Transverse colon (tissue), 4 donors: Measurements from ENCODE around the gene STXBP5. TPM values are rescaled to one million over a fixed set of nuclear protein-coding genes. Genes with fewer than 3 reads are reported as not detected.

ENCODE experiments used
- DNase-seq: peaks from one replicate; pipeline ENCODE4 v3.0.0-alpha.2; 2019
- H3K27ac ChIP-seq, 4 donors: fragments of 200-600 bp; sonication (generic); 2 replicates each; pipeline ENCODE4 v1.5.1; 2016 to 2018; ENCODE audit warnings: inconsistent platforms in 4 of 4
- H3K27me3 ChIP-seq: fragments of 200-600 bp; sonication (generic); 2 replicates; pipeline ENCODE4 v1.5.1; 2017; ENCODE audit warnings: inconsistent platforms
- H3K36me3 ChIP-seq, 4 donors: fragments of 200-600 bp; sonication (generic); 2 replicates each; pipeline ENCODE4 v1.5.1; 2017 to 2019; ENCODE audit warnings: inconsistent platforms in 4 of 4
- H3K4me1 ChIP-seq, 4 donors: fragments of 200-600 bp; sonication (generic); 2 replicates each; pipeline ENCODE4 v1.5.1; 2017 to 2020; ENCODE audit warnings: inconsistent platforms in 4 of 4
- H3K4me3 ChIP-seq, 4 donors: fragments of 200-600 bp; sonication (generic); 1 replicate in 1 of 4; 2 replicates in 3 of 4; pipeline versions ENCODE4 v1.5.1 to v1.6.1; 2017 to 2019; ENCODE audit warnings: inconsistent platforms in 4 of 4
- H3K9me3 ChIP-seq, 2 donors: fragments of 200-600 bp; sonication (generic); 2 replicates each; pipeline ENCODE4 v1.5.1; 2017 to 2019; ENCODE audit warnings: inconsistent platforms in 2 of 2
- EP300 ChIP-seq: sonication (generic); formaldehyde crosslinking; IDR thresholded peaks from one replicate; pipeline ENCODE4 v1.6.1; 2017; ENCODE audit warnings: antibody characterized with exemption, low read depth
- POLR2A ChIP-seq: fragments of 450-650 bp; IDR thresholded peaks from one replicate; pipeline ENCODE4 v1.6.1; 2016; ENCODE audit warnings: antibody characterized with exemption, mild to moderate bottlenecking, moderate library complexity
- POLR2AphosphoS5 ChIP-seq, 3 donors: sonication (generic); formaldehyde crosslinking; IDR thresholded peaks; one replicate each; pipeline ENCODE4 v1.6.1; 2016; ENCODE audit warnings: antibody characterized with exemption in 3 of 3
- WGBS, 2 donors: methylation state at CpG; one replicate each; pipeline ENCODE4 v1.1.5; 2018; ENCODE audit warnings: low coverage in 1 of 2; 5-methylcytosine and 5-hydroxymethylcytosine counted together
- in situ Hi-C, 4 donors: fragments of 200-750 bp; cut with MboI; loops; one replicate each; pipeline versions ENCODE4 v1.15.0 to v1.15.1; 2017; ENCODE audit warnings: low sequenced_read_pairs in 3 of 4, low pct_ligation_motif_present in 1 of 4, low pct_unique_long_range_greater_than_20kb in 1 of 4
- intact Hi-C: fragments of 100-400 bp; cut with DNase I; formaldehyde crosslinking; loops from one replicate; pipeline ENCODE4 v1.15.1; 2023; ENCODE audit warnings: low total_unique reads
- total RNA-seq, 4 donors: library from RNA; depleted of rRNA; stranded (reverse); fragments of >200 nt; gene quantifications; one replicate each; pipeline ENCODE4 v1.1.0, GENCODE V29; 2016
- TF ChIP-seq, protein P1 (sequence below), 5 experiments: fragments of 200-600 bp in 3 of 5; fragments of 450-650 bp in 2 of 5; sonication (generic) in 3 of 5; IDR thresholded peaks; 1 replicate in 2 of 5; 2 replicates in 3 of 5; pipeline ENCODE4 v1.5.1; 2016 to 2017; ENCODE audit warnings: antibody characterized with exemption in 5 of 5, inconsistent platforms in 3 of 5, mild to moderate bottlenecking in 2 of 5, moderate library complexity in 1 of 5

Gene STXBP5
- total RNA-seq, 4 donors from 2014 or later: 58.7 to 99.5 (median 85.0) TPM

DNA sequence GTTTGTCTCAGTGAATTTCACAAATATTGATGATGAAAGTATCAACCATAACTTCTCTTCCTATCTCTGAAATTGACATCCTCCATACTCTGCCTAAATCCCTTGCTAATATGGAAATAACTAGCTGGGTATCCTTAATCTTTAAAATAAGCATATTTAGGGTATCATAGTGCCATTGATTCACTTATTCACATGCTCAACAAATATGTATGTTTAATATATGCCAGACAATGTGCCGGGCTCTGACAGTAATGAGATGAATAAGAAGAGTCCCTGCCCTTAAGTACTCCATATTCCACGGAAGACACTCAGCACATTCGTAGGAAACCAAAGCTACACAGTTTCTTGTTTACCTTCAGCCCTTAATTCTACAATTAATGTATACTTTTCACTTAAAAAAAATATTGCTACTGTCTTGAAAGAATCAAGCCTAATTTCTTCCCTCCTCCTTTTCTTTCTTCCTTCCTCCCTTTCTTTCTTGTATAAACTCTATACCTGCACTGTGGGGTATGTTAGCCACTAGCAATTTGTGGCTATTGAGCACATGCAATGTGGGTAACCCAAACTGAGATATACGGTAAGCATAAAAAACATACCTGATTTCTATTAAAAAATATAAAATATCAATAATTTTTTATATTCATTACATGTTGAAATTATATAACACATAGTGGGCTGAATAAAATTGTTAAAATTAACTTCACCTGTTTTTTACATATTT is 42.8 kb upstream of the STXBP5 start:
- Histone ChIP-seq H3K4me1 (peaks cover 0 to 5% (median 2%) of the 10 kb centered on the region in 4 donors), H3K9me3 (no peaks in the 10 kb centered on the region), H3K4me3 (no peak overlapping the region), H3K27ac (no peak overlapping the region), H3K36me3 (no peaks in the 10 kb centered on the region), H3K27me3 (no peaks in the 10 kb centered on the region)
- intact Hi-C loops: no loop called here
- DNase-seq: no peak
- in situ Hi-C loops: no loop called here
- WGBS, 2 donors: 76 to 94% methylated on average over 4 of the region's 4 CpGs
- no peak for TF ChIP-seq POLR2A
- no peak for TF ChIP-seq POLR2AphosphoS5 (IDR thresholded peaks at IDR 0.05)
- TF ChIP-seq, protein P1, sequence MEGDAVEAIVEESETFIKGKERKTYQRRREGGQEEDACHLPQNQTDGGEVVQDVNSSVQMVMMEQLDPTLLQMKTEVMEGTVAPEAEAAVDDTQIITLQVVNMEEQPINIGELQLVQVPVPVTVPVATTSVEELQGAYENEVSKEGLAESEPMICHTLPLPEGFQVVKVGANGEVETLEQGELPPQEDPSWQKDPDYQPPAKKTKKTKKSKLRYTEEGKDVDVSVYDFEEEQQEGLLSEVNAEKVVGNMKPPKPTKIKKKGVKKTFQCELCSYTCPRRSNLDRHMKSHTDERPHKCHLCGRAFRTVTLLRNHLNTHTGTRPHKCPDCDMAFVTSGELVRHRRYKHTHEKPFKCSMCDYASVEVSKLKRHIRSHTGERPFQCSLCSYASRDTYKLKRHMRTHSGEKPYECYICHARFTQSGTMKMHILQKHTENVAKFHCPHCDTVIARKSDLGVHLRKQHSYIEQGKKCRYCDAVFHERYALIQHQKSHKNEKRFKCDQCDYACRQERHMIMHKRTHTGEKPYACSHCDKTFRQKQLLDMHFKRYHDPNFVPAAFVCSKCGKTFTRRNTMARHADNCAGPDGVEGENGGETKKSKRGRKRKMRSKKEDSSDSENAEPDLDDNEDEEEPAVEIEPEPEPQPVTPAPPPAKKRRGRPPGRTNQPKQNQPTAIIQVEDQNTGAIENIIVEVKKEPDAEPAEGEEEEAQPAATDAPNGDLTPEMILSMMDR (IDR thresholded peaks at IDR 0.05): no peak
- TF ChIP-seq EP300: no peak

DNA sequence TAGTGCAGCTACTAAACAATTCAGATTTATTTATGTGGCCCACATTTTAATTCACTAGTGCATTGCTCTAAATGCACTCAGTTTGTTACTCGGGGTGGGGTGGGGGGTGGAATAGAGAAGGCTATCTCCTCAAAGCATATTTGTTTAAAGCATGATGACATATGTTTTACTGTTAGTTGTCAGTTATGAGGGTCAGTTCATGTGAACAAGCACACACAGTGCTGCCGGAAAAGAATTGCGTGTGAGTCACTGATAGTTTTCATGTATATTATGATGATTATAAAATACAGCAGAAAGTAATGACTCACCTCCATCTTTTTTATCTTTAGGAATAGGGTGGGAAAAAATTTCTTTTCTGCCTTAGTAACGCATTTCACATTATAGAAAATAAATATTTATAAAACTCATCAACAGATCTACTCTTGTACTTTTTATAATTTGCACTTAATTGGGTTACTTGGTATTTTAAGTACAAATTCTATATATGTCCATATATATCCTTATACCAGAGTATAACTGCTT is 42.2 kb upstream of the STXBP5 start:
- Histone ChIP-seq H3K4me1 (peaks cover 0 to 5% (median 2%) of the 10 kb centered on the region in 4 donors), H3K27me3 (no peaks in the 10 kb centered on the region), H3K36me3 (no peaks in the 10 kb centered on the region), H3K27ac (no peak overlapping the region), H3K9me3 (no peaks in the 10 kb centered on the region), H3K4me3 (no peak overlapping the region)
- intact Hi-C loops: no loop called here
- WGBS, 2 donors: 28 to 39% methylated on average over 4 of the region's 4 CpGs
- in situ Hi-C loops: no loop called here
- peak; percentile 49 for DNase-seq
- TF ChIP-seq, protein P1 (IDR thresholded peaks at IDR 0.05): no peak
- TF ChIP-seq POLR2A (no peak), POLR2AphosphoS5 (IDR thresholded peaks at IDR 0.05) (peak in 2 of 3 donors; percentile 37 to 38), EP300 (no peak)

DNA sequence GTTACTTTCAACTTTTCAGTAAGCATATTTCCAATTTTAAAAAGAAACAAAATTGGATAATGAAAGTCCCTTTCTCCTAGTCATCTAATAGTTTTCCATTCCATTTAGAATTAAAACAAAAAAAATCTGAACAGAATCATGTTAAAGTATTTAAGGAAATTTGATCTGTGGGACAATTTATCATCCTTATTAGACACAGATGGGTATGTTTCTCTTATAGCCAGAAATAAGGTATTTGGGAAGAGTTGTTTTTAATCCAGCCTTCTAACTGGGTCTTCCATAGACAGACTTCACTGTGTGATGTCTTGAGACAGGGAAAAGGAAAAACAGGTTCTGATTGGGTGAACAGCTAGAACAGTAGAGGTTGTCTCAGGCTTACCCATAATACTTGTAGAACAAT is 39.5 kb upstream of the STXBP5 start:
- Histone ChIP-seq H3K27me3 (no peaks in the 10 kb centered on the region), H3K4me3 (no peak overlapping the region), H3K9me3 (no peaks in the 10 kb centered on the region), H3K36me3 (no peaks in the 10 kb centered on the region), H3K27ac (no peak overlapping the region), H3K4me1 (peaks cover 0 to 5% (median 2%) of the 10 kb centered on the region in 4 donors)
- intact Hi-C loops: no loop called here
- in situ Hi-C loops: no loop called here
- TF ChIP-seq, protein P1 (IDR thresholded peaks at IDR 0.05): no peak
- TF ChIP-seq POLR2A (no peak), POLR2AphosphoS5 (IDR thresholded peaks at IDR 0.05) (no peak), EP300 (no peak)
- DNase-seq: no peak

DNA sequence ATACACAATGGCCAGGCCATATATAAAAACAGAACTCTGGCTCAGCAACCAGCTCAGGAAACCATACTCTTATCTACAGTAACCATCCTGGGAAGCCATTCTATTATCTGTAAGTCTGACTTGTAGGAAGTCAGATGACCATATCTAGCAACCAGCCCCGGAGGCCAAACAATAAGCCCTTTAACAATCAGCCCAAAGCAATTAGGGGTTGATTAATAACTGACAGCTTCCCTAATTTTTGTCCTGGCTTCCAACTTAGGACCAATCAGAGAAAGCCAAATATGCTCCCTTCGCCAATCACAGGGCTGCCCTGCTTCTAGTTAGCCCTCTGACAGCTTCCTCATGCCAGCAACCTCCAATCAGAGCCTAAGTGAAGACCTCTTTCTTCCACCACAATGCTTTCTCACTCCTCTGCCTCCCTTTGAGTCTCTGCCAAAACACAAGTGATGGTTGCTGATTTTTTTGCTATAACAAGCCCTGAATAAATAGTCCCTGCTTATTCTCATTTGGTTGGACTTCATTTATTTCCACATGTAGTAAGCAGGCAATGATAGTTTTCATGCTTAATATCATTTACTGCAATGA is 37.8 kb upstream of the STXBP5 start:
- no peak for TF ChIP-seq POLR2AphosphoS5 (IDR thresholded peaks at IDR 0.05)
- TF ChIP-seq, protein P1 (IDR thresholded peaks at IDR 0.05): no peak
- TF ChIP-seq EP300: no peak
- TF ChIP-seq POLR2A: no peak
- intact Hi-C loops: no loop called here
- DNase-seq: no peak
- H3K27me3 ChIP-seq: no peaks in the 10 kb centered on the region
- 66% methylated on average over 2 of the region's 2 CpGs; no CpG with 5 or more reads in 1 of the 2 donors for WGBS, 2 donors
- in situ Hi-C loops: no loop called here
- no peak overlapping the region for H3K27ac ChIP-seq
- H3K4me1 ChIP-seq: peaks cover 0 to 4% (median 1%) of the 10 kb centered on the region in 4 donors
- no peak overlapping the region for H3K4me3 ChIP-seq
- no peaks in the 10 kb centered on the region for H3K36me3 ChIP-seq
- H3K9me3 ChIP-seq: no peaks in the 10 kb centered on the region
